CD4-positive, alpha-beta T cell treated with Interleukin-6 at 100 ng/mL for 8 hours (primary cell): ENCODE data around the gene CTSL.

ENCODE experiments used
- DNase-seq: peaks from one replicate; pipeline ENCODE4 v3.0.0-alpha.2; 2020; ENCODE audit warnings: mixed read lengths, low spot score

The CTSL gene

GRCh38 chr9:87725900-87726709 lies at the start of gene CTSL:
TSS of gene CTSL (plus strand) at chr9:87726119. CDS start at chr9:87727604, 1,485 bp downstream.
- DNase-seq = peak; percentile 64

GRCh38 chr9:87676976-87677775 lies 48.7 kb upstream of the CTSL start:
- no peak for DNase-seq

DNA sequence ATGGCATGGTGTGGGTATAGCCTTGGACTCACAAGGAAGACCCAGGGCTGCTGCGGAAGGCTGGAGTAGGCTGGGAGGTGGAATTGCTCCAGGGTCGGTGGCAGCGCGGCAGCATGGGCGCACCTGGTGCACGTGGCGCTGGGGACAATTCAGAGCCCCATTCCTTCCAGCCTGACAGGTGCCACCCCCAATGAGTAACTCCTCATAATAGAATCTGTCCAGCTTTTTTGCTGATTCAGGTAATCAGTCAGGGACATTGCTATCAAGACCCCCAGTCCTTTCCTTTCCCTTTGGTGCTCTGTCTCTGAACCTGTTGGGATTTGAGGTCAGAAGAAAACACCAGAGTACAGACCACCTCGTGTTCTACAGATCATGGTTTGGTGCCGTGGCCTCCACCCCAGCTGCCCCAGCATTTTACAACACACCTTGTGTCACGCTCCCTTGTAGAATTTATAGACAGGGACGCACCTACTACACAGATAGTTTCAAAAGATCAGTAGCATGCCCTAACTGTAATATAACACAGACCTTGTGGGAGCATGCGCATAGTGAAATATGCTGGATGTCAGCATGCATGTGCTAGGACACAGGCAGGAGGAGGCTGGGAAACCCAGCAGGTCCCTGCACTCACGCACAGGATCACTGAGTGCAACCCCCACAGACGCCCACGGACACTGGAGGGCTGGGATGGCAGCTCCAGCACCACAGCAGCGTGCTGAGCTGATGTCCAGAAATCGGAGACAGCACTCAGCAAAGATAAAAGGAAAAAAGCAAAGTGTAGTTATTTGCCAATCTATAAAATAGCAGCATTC lies 47.9 kb upstream of the CTSL start:
- no peak for DNase-seq

DNA sequence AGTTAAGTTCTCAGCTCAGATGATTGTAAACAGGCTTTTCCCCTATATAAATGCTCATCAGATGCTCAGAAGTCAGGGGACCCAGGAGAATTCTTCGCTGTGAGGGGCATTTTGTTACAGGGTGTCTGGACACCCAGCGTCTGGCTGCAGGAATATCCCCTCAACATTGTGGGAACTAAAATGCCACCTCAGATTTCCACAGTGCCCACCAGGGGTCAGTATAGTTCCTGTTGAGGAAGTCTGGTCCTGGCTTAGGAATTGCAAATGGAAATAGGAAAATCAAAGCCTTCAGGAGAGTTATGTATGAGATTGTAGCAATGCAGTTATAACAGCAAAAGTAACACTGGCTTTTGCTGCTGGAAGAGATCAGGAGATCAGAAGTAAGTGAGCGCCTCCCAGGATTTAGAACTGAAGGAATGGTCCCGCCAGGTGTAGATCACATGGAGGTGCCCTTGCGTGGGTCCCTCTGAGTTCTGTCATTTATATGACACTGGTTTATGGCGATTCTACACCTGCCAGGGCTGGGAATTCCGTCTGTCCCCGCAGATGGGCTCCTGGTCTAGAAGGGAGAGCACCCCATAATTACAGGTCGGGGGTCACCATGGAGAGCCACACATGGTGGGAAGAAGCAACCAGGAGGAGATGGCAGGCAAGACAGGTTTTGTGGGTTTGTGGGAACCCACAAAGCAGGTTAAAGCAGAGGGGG lies 47.1 kb upstream of the CTSL start:
- DNase-seq = peak; percentile 36

- DNase-seq = no peak
Observed at GRCh38 chr9:87681271-87682061, 44.5 kb upstream of the CTSL start.

DNA sequence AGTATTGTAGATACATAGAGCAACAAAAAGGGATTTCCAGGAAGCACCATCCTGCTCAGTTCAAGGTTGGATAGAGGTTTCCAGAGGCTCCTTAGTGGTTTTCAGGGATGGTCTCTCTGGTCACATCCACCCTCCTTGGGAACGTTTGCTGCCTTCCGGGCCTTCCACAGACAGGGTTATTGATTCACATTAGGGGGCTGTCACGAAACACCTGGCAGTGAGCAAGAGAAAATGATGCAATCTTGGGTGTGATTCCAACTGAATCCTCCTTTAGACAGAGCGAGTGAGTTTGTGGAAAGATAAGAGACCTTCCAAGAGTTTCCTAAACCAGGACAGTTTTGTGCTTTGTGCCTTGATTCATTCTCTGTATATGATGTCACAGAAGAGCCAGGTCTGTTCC lies 43.8 kb upstream of the CTSL start:
- no peak for DNase-seq

GRCh38 chr9:87682618-87683017 lies 43.3 kb upstream of the CTSL start:
- no peak for DNase-seq

GRCh38 chr9:87683751-87684626 lies 41.9 kb upstream of the CTSL start:
- no peak for DNase-seq

GRCh38 chr9:87684627-87685219 lies 41.2 kb upstream of the CTSL start:
- no peak for DNase-seq

- no peak for DNase-seq
Observed at GRCh38 chr9:87685441-87685840, 40.5 kb upstream of the CTSL start.

GRCh38 chr9:87685871-87686519 lies 39.9 kb upstream of the CTSL start:
- DNase-seq = no peak

GRCh38 chr9:87686520-87687090 lies 39.3 kb upstream of the CTSL start:
- DNase-seq = no peak

GRCh38 chr9:87687207-87687606 lies 38.7 kb upstream of the CTSL start:
- DNase-seq = no peak

- no peak for DNase-seq
Observed at GRCh38 chr9:87694236-87694755, 31.6 kb upstream of the CTSL start.

DNA sequence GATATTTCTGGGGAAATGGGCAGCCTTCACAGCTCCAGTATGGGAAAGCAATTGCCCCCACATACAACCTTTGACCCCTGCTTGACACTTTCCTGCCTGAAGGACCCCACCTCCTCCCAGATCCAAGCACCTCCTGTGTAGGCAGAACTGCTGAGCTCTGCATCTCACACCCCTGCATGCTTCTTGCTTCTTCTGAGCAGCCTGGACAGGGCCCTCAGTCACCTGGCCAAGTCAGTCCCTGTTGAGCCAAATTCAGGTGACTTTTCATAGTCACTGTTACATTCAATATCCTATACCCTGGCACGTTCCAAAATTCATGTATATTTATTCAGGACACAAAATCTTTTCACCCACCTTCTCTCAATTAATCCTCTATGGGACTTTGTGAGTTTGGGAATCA lies 30.4 kb upstream of the CTSL start:
- DNase-seq = no peak

DNA sequence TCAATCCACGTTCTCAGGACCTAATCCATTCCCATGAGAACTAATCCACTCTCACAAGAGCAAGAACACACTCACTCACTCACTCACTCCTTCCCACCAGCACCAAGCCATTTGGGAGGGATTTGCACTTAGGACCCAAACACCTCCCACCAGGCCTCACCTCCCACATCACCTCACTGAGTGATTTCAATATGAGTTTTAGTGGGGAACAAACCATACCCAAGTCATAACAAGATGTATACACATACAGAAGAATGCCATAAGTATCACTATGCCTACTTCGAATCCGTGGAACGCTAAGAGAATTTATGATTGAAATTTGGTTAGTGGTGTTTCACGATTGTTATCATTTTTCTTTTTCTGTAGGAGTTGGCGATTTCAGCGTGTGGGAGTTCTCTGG lies 29.3 kb upstream of the CTSL start:
- DNase-seq = no peak

- no peak for DNase-seq
Observed at GRCh38 chr9:87698069-87698809, 27.7 kb upstream of the CTSL start.

DNA sequence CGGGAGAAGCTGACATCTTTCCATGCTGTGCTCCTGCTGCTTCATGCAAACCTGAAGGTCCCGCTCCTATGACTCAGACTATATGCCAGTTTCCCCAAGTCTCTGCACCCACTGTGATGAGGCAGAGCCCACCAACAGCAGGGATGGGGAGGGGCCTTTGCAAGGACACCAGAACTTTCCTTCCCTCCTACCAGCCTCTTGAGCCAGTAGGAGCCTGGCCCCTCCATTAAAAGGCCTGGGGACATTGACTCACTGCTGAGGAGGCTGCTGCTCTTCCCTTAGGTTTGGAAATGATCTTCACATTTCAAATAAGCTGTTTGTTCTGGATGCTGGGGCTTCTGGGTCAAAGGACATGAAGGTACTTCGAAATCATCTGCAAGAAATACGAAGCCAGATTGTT lies 26.1 kb upstream of the CTSL start:
- no peak for DNase-seq
